ENCODE measurements around the gene ABCC1. TPM values are rescaled to one million over a fixed set of nuclear protein-coding genes. Genes with fewer than 3 reads are reported as not detected.

Gene ABCC1
- total RNA-seq, 1 experiment from 2014 or later: 61.9 TPM

DNA sequence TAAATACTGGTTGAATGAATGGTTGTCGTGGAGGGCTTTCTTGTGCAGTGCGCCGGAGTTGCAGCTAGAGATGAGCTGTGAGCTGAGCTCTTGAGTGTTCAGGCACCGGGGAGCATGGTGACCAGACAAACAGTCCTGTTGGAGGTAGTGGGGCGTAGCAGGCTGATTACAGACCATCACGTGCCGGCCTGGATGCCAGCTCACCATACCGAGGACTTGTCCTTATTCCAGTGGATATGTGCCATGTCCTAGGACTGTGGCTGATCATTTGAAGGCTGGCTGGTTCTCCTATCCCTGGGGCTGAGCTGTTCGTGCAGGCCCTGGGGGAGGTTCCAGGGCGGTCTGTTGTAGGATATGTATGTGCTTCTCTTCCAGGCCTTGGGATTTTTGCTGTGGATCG lies 60.0 kb downstream of the ABCC1 start (continued):
- TF ChIP-seq CTCF (IDR thresholded peaks at IDR 0.05) (no peak), MXD4 (CRISPR knock-in tag; IDR thresholded peaks at IDR 0.05; ENCODE audit: borderline replicate concordance) (no peak)

DNA sequence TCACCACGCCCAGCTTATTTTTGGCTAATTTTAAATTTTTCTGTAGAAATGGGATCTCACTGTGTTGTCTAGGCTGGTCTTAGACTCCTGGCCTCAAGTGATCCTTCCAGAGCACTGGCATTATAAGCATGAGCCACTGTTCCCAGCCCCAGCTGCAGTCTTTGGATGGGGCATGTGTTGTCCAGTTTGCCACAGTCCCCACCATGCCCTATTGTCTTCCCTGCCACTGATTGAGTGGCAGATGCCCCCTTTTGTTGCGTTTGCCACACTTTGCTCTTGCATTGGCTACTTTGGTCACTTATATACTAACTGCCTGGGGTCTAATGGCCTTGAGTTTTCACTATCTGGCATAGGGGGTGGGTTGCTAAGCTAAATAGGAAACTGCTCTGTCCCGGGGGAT lies 60.8 kb downstream of the ABCC1 start:
- Mint-ChIP-seq H3K4me1 (no peaks in the 10 kb centered on the region), H3K9me3 (no peaks in the 10 kb centered on the region), H3K4me3 (no peak overlapping the region), H3K27me3 (ENCODE audit: low read depth) (no peaks in the 10 kb centered on the region), H3K36me3 (peaks cover 28% of the 10 kb centered on the region), H3K27ac (no peak overlapping the region; the same call in 1 of the 2 replicates)
- ChIA-PET POLR2A (no interaction called here), CTCF (interaction anchor here (1.2 kb wide), 1 partner anchor 21 kb away, joined by 3 read pairs; no protein-coding TSS in a partner anchor)
- no peak for DNase-seq (ENCODE audit: low spot score)
- no peak for TF ChIP-seq KAT7 (CRISPR knock-in tag; IDR thresholded peaks at IDR 0.05; ENCODE audit: borderline replicate concordance)
- TF ChIP-seq CREB1 (CRISPR knock-in tag; IDR thresholded peaks at IDR 0.05): no peak
- no peak for TF ChIP-seq ZNF219 (CRISPR knock-in tag; IDR thresholded peaks at IDR 0.05; ENCODE audit: borderline replicate concordance)
- TF ChIP-seq JAZF1 (CRISPR knock-in tag; IDR thresholded peaks at IDR 0.05): no peak
- TF ChIP-seq ERG (CRISPR knock-in tag; IDR thresholded peaks at IDR 0.05): no peak
- TF ChIP-seq GABPB1 (CRISPR knock-in tag; IDR thresholded peaks at IDR 0.05): no peak
- TF ChIP-seq ZNF317 (CRISPR knock-in tag; IDR thresholded peaks at IDR 0.05; ENCODE audit: borderline replicate concordance, low read depth): no peak
- no peak for TF ChIP-seq FOXP4 (CRISPR knock-in tag; IDR thresholded peaks at IDR 0.05)
- ATAC-seq: no peak

DNA sequence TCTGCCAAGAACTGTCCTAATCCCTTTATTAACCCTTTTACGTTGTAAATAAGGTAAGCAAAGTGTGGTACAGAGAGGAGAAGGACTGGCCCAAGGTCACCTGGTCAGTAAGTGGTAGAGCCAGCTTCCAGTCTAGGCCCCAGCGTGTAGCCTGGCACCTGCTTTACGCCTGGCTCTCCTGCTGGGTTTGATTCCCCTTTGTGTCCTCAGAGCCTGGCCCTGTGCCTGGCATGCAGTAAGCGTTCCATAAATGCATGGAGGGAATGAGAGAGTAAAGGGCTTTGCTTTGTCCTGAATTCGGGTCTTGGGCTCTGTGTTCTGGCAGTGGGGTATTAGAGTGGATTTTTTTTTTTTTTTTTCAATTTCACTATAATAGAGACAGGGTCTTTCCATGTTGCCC lies 62.7 kb downstream of the ABCC1 start:
- Mint-ChIP-seq H3K9me3 (no peaks in the 10 kb centered on the region), H3K27me3 (ENCODE audit: low read depth) (no peaks in the 10 kb centered on the region), H3K36me3 (peaks cover 43% of the 10 kb centered on the region), H3K27ac (no peak overlapping the region), H3K4me1 (no peaks in the 10 kb centered on the region), H3K4me3 (no peak overlapping the region)
- TF ChIP-seq ZNF396 (CRISPR knock-in tag; IDR thresholded peaks at IDR 0.05; ENCODE audit: borderline replicate concordance) (no peak), EMX1 (CRISPR knock-in tag; IDR thresholded peaks at IDR 0.05) (no peak), ZNF121 (CRISPR knock-in tag; IDR thresholded peaks at IDR 0.05) (no peak), RORB (CRISPR knock-in tag; IDR thresholded peaks at IDR 0.05) (no peak), ZNF232 (CRISPR knock-in tag; IDR thresholded peaks at IDR 0.05) (no peak), TP53 (CRISPR knock-in tag; IDR thresholded peaks at IDR 0.05) (no peak), ZNF263 (CRISPR knock-in tag; IDR thresholded peaks at IDR 0.05; ENCODE audit: low read depth) (no peak), ATF3 (CRISPR knock-in tag; conservative IDR thresholded peaks at IDR 0.05) (no peak), ZNF138 (CRISPR knock-in tag; conservative IDR thresholded peaks at IDR 0.05) (no peak), GABPB1 (CRISPR knock-in tag; IDR thresholded peaks at IDR 0.05) (no peak), TCF7 (CRISPR knock-in tag; IDR thresholded peaks at IDR 0.05; ENCODE audit: low read depth) (no peak), ETV6 (CRISPR knock-in tag; IDR thresholded peaks at IDR 0.05) (no peak)
- ATAC-seq (no peak), DNase-seq (ENCODE audit: low spot score) (no peak)
- ChIA-PET POLR2A (no interaction called here), CTCF (no interaction called here)

Data from WTC11 (cell line).